IMR-90 (cell line): ENCODE measurements around the gene SREBF2. TPM values are rescaled to one million over a fixed set of nuclear protein-coding genes. Genes with fewer than 3 reads are reported as not detected.
A peak's percentile ranks its signal among the peaks of the same experiment; 100 is the strongest.

ENCODE experiments used
- ATAC-seq: fragments of 200-7000 bp; cut with Tn5 transposase; 2 replicates; pipeline ENCODE4 v1.9.1; 2020; ENCODE audit warnings: low read depth, mild to moderate bottlenecking, moderate library complexity
- BruUV-seq: library from RNA; stranded (reverse); fragments of 400-500 nt; replicated peaks from 2 replicates; lab custom pipeline; 2021; lab: Mats Ljungman, UMichigan
- CTCF ChIA-PET: fragments of 300-600 bp; formaldehyde crosslinking; extraction: SDS; loops from one replicate; lab custom pipeline; 2021; ENCODE audit warnings: antibody characterized with exemption; lab: Yijun Ruan, JAX
- POLR2A ChIA-PET: fragments of 300-600 bp; sonication (Branson Sonifier 250); formaldehyde crosslinking; loops from one replicate; lab custom pipeline; 2022; ENCODE audit warnings: antibody characterized with exemption; ENCODE audit not compliant: unreplicated experiment; lab: Charles Lee
- DNase-seq: peaks from one replicate; pipeline ENCODE4 v3.0.0; 2013
- H2AFZ ChIP-seq: replicated peaks from 2 replicates; pipeline ENCODE3; 2013; ENCODE audit warnings: low read length, mild to moderate bottlenecking; ENCODE audit not compliant: poor library complexity
- H2AK5ac ChIP-seq: 2 replicates; pipeline ENCODE4 v1.6.1; 2013; ENCODE audit warnings: low read depth, low read length, inconsistent platforms
- H2AK9ac ChIP-seq: replicated peaks from 2 replicates; pipeline ENCODE3; 2013; ENCODE audit warnings: mild to moderate bottlenecking, low read depth, low read length, moderate library complexity; ENCODE audit not compliant: poor library complexity
- H2BK120ac ChIP-seq: 2 replicates; pipeline ENCODE4 v1.6.1; 2013; ENCODE audit warnings: low read depth, low read length, inconsistent platforms
- H2BK15ac ChIP-seq: 3 replicates; pipeline ENCODE4 v1.6.1; 2013; ENCODE audit warnings: low read depth, low read length, inconsistent platforms
- H2BK20ac ChIP-seq: 2 replicates; pipeline ENCODE4 v1.6.1; 2013; ENCODE audit warnings: low read depth, mild to moderate bottlenecking, inconsistent platforms, low read length, moderate library complexity
- H2BK5ac ChIP-seq: 2 replicates; pipeline ENCODE4 v1.6.1; 2013; ENCODE audit warnings: mild to moderate bottlenecking, low read depth, low read length, inconsistent platforms; ENCODE audit not compliant: poor library complexity, severe bottlenecking
- H3K14ac ChIP-seq: replicated peaks from 2 replicates; pipeline ENCODE4 v1.6.1; 2013; ENCODE audit warnings: low read depth, low read length, inconsistent platforms
- H3K18ac ChIP-seq: 2 replicates; pipeline ENCODE4 v1.6.1; 2013; ENCODE audit warnings: low read depth, low read length, control low read depth
- H3K23ac ChIP-seq: 2 replicates; pipeline ENCODE4 v1.6.1; 2013; ENCODE audit warnings: low read depth, low read length, inconsistent platforms
- H3K27ac ChIP-seq: 2 replicates; pipeline ENCODE4 v1.5.1; 2013; ENCODE audit warnings: mild to moderate bottlenecking, control low read depth, low read length; ENCODE audit not compliant: insufficient read depth
- H3K27me3 ChIP-seq: 2 replicates; pipeline ENCODE4 v1.6.1; 2013; ENCODE audit warnings: low read length; ENCODE audit not compliant: control insufficient read depth, insufficient read depth
- H3K36me3 ChIP-seq: 2 replicates; pipeline ENCODE4 v1.6.1; 2013; ENCODE audit warnings: low read length, mixed read lengths; ENCODE audit not compliant: control insufficient read depth, insufficient read depth
- H3K4ac ChIP-seq: 2 replicates; pipeline ENCODE4 v1.6.1; 2013; ENCODE audit warnings: low read depth, low read length, inconsistent platforms
- H3K4me1 ChIP-seq: 2 replicates; pipeline ENCODE4 v1.6.1; 2013; ENCODE audit warnings: low read length, mixed read lengths; ENCODE audit not compliant: control insufficient read depth, insufficient read depth
- H3K4me2 ChIP-seq: 2 replicates; pipeline ENCODE4 v1.6.1; 2013; ENCODE audit warnings: low read depth, mild to moderate bottlenecking, control low read depth, low read length, moderate library complexity
- H3K4me3 ChIP-seq: 2 replicates; pipeline ENCODE4 v1.5.1; 2013; ENCODE audit warnings: low read depth, mild to moderate bottlenecking, control low read depth, low read length, moderate library complexity; ENCODE audit not compliant: insufficient read depth
- H3K56ac ChIP-seq: 2 replicates; pipeline ENCODE4 v1.6.1; 2013; ENCODE audit warnings: low read length, inconsistent platforms; ENCODE audit not compliant: insufficient read depth; ENCODE audit errors: extremely low read depth
- H3K79me1 ChIP-seq, 2 experiments: 2 replicates each; pipeline ENCODE4 v1.6.1; 2013; ENCODE audit warnings: low read length in 2 of 2, inconsistent platforms in 1 of 2, low read depth in 1 of 2
- H3K9ac ChIP-seq: 2 replicates; pipeline ENCODE4 v1.6.1; 2013; ENCODE audit warnings: low read depth, low read length, control low read depth
- H3K9me1 ChIP-seq: 2 replicates; pipeline ENCODE4 v1.6.1; 2013; ENCODE audit warnings: low read length, inconsistent platforms; ENCODE audit not compliant: insufficient read depth
- H3K9me3 ChIP-seq: 2 replicates; pipeline ENCODE4 v1.6.1; 2013; ENCODE audit warnings: low read length; ENCODE audit not compliant: control insufficient read depth, insufficient read depth
- H4K20me1 ChIP-seq: 2 replicates; pipeline ENCODE4 v1.6.1; 2013; ENCODE audit warnings: low read length, inconsistent platforms; ENCODE audit not compliant: insufficient read depth
- H4K5ac ChIP-seq: 2 replicates; pipeline ENCODE4 v1.6.1; 2013; ENCODE audit warnings: mild to moderate bottlenecking, low read depth, low read length, control low read depth
- H4K8ac ChIP-seq, 2 experiments: 2 replicates each; pipeline ENCODE4 v1.6.1; 2013; ENCODE audit warnings: low read depth in 2 of 2, low read length in 2 of 2, control low read depth in 1 of 2, inconsistent platforms in 1 of 2
- H4K91ac ChIP-seq: 2 replicates; pipeline ENCODE4 v1.6.1; 2013; ENCODE audit warnings: low read depth, low read length, inconsistent platforms; ENCODE audit not compliant: insufficient read depth
- BHLHE40 ChIP-seq: fragments of 150-350 bp; IDR thresholded peaks from 2 replicates; pipeline ENCODE4 v1.6.1; 2016; ENCODE audit warnings: mild to moderate bottlenecking, low read depth, low read length
- CEBPB ChIP-seq: IDR thresholded peaks from 2 replicates; pipeline ENCODE4 v1.6.1; 2012; ENCODE audit warnings: low read depth, low read length, improper control_type of control experiment
- CHD1 ChIP-seq: IDR thresholded peaks from 2 replicates; pipeline ENCODE4 v1.6.1; 2012; ENCODE audit warnings: low read depth, low read length, improper control_type of control experiment
- CTCF ChIP-seq: conservative IDR thresholded peaks from 2 replicates; pipeline ENCODE4 v1.5.1; 2012; ENCODE audit warnings: mild to moderate bottlenecking, low read depth, low read length, improper control_type of control experiment
- FOS ChIP-seq: fragments of 150-350 bp; IDR thresholded peaks from 2 replicates; pipeline ENCODE4 v1.6.1; 2016; ENCODE audit warnings: low read depth, low read length
- MAFK ChIP-seq: IDR thresholded peaks from 2 replicates; pipeline ENCODE4 v1.6.1; 2012; ENCODE audit warnings: low read depth, low read length, improper control_type of control experiment
- MAZ ChIP-seq: IDR thresholded peaks from 2 replicates; pipeline ENCODE4 v1.6.1; 2012; ENCODE audit warnings: low read depth, mild to moderate bottlenecking, low read length, improper control_type of control experiment, moderate library complexity, borderline replicate concordance
- NFE2L2 ChIP-seq: fragments of 150-350 bp; IDR thresholded peaks from 2 replicates; pipeline ENCODE4 v1.6.1; 2016; ENCODE audit warnings: low read depth, mild to moderate bottlenecking, low read length
- POLR2A ChIP-seq: IDR thresholded peaks from 2 replicates; pipeline ENCODE4 v1.6.1; 2012; ENCODE audit warnings: mild to moderate bottlenecking, low read depth, low read length
- RAD21 ChIP-seq: IDR thresholded peaks from 2 replicates; pipeline ENCODE4 v1.6.1; 2012; ENCODE audit warnings: low read length, improper control_type of control experiment
- RCOR1 ChIP-seq: IDR thresholded peaks from 2 replicates; pipeline ENCODE4 v1.6.1; 2012; ENCODE audit warnings: mild to moderate bottlenecking, low read length, improper control_type of control experiment; ENCODE audit not compliant: insufficient replicate concordance
- RFX5 ChIP-seq: IDR thresholded peaks from 2 replicates; pipeline ENCODE4 v1.8.0; 2012; ENCODE audit warnings: low read depth, mild to moderate bottlenecking, low read length, moderate library complexity
- SMC3 ChIP-seq: fragments of 150-350 bp; IDR thresholded peaks from 2 replicates; pipeline ENCODE4 v1.6.1; 2016; ENCODE audit warnings: low read depth, mild to moderate bottlenecking, antibody characterized with exemption, low read length, moderate library complexity
- WGBS, 2 experiments: methylation state at CpG; one replicate each; pipeline versions ENCODE4 v1.1.5 to v1.1.7; 2013; ENCODE audit warnings: missing lambda C conversion rate in 2 of 2; ENCODE audit not compliant: insufficient read length in 1 of 2; ENCODE audit errors: extremely low coverage in 2 of 2; 5-methylcytosine and 5-hydroxymethylcytosine counted together
- dilution Hi-C: fragments of 300-500 bp; cut with HindIII; formaldehyde crosslinking; loops from one replicate; pipeline ENCODE4 v1.14.3; 2018; ENCODE audit warnings: low sequenced_read_pairs; ENCODE audit not compliant: unreplicated experiment
- in situ Hi-C: fragments of 300-500 bp; cut with MboI; formaldehyde crosslinking; loops from 3 replicates; pipeline ENCODE4 v1.14.3; 2019; ENCODE audit warnings: low sequenced_read_pairs, inconsistent platforms, mixed read lengths
- intact Hi-C: fragments of 100-400 bp; cut with micrococcal nuclease; formaldehyde crosslinking; loops from 2 replicates; pipeline ENCODE4 v1.10.0; 2022
- polyA plus RNA-seq, 3 experiments: library from polyadenylated mRNA; depleted of rRNA; stranded (reverse); fragments of >200 nt; gene quantifications; 2 replicates each; pipeline ENCODE4 v1.2.3, GENCODE V29; 2012; ENCODE audit warnings: low replicate concordance in 1 of 3
- total RNA-seq: library from RNA; depleted of rRNA; stranded (reverse); fragments of >200 nt; gene quantifications from 2 replicates; pipeline ENCODE4 v1.2.3, GENCODE V29; 2012
- TF ChIP-seq, protein P1 (sequence below): fragments of 150-350 bp; IDR thresholded peaks from 2 replicates; pipeline ENCODE4 v1.6.1; 2016; ENCODE audit warnings: low read depth, mild to moderate bottlenecking, low read length, moderate library complexity, borderline replicate concordance
- TF ChIP-seq, protein P2 (sequence below): fragments of 150-350 bp; IDR thresholded peaks from 2 replicates; pipeline ENCODE4 v1.6.1; 2017; ENCODE audit warnings: mild to moderate bottlenecking, antibody characterized with exemption, low read length, low read depth

SREBF2 gene
- total and polyA plus RNA-seq, 2 of the 4 experiments (the other 2 are of a cell fraction): 8.1 to 47.4 TPM

- H3K4me3 ChIP-seq: no peak overlapping the region
- ChIA-PET POLR2A (no interaction called here), CTCF (no interaction called here)
- peaks cover 9% of the 10 kb centered on the region; the same call in 1 of the 2 replicates for H3K9me1 ChIP-seq
- ATAC-seq: peak; percentile 11; the same call in 1 of the 2 replicates
- no peak overlapping the region for H2BK15ac ChIP-seq
- no peak overlapping the region for H3K27ac ChIP-seq
- H3K27me3 ChIP-seq: no peaks in the 10 kb centered on the region
- H2AFZ ChIP-seq: no peak overlapping the region
- dilution Hi-C loops (no loop called here), intact Hi-C loops (no loop called here), in situ Hi-C loops (no loop called here)
- no peak overlapping the region for H3K23ac ChIP-seq
- 78% methylated on average over 1 of the region's 10 CpGs; no CpG with 5 or more reads in 1 of the 2 experiments for WGBS, 2 experiments
- H3K4ac ChIP-seq: no peak overlapping the region
- no peak overlapping the region for H3K4me2 ChIP-seq
- no peaks in the 10 kb centered on the region for H3K9me3 ChIP-seq
- H4K91ac ChIP-seq: no peak overlapping the region
- no peak overlapping the region for H2AK9ac ChIP-seq
- no peak overlapping the region for H2AK5ac ChIP-seq
- H4K8ac ChIP-seq: no peak overlapping the region
- no peaks in the 10 kb centered on the region for H4K20me1 ChIP-seq
- no peak overlapping the region for H2BK5ac ChIP-seq
- no peak for DNase-seq
- no peak overlapping the region for H3K18ac ChIP-seq
- H3K79me1 ChIP-seq: no peaks in the 10 kb centered on the region
- H4K5ac ChIP-seq: no peak overlapping the region
- H3K36me3 ChIP-seq: peaks cover 28% of the 10 kb centered on the region
- no peak overlapping the region for H2BK120ac ChIP-seq
- no peak overlapping the region for H3K14ac ChIP-seq
- TF ChIP-seq CHD1: no peak
- TF ChIP-seq SMC3: no peak
- no peak for TF ChIP-seq RAD21
- TF ChIP-seq CTCF: no peak
- TF ChIP-seq POLR2A: no peak
- TF ChIP-seq FOS: no peak
- TF ChIP-seq NFE2L2: no peak
- no peak for TF ChIP-seq CEBPB
- TF ChIP-seq, protein P1, sequence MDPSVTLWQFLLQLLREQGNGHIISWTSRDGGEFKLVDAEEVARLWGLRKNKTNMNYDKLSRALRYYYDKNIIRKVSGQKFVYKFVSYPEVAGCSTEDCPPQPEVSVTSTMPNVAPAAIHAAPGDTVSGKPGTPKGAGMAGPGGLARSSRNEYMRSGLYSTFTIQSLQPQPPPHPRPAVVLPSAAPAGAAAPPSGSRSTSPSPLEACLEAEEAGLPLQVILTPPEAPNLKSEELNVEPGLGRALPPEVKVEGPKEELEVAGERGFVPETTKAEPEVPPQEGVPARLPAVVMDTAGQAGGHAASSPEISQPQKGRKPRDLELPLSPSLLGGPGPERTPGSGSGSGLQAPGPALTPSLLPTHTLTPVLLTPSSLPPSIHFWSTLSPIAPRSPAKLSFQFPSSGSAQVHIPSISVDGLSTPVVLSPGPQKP: no peak
- no peak for TF ChIP-seq RCOR1
- TF ChIP-seq BHLHE40: no peak
- no peak for TF ChIP-seq MAFK
- TF ChIP-seq, protein P2, sequence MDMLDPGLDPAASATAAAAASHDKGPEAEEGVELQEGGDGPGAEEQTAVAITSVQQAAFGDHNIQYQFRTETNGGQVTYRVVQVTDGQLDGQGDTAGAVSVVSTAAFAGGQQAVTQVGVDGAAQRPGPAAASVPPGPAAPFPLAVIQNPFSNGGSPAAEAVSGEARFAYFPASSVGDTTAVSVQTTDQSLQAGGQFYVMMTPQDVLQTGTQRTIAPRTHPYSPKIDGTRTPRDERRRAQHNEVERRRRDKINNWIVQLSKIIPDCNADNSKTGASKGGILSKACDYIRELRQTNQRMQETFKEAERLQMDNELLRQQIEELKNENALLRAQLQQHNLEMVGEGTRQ: no peak
- no peak for TF ChIP-seq MAZ
- TF ChIP-seq RFX5: no peak
- BruUV-seq: no TSS peak
- no peak overlapping the region for H3K56ac ChIP-seq
- H3K9ac ChIP-seq: no peak overlapping the region
- H3K4me1 ChIP-seq: peaks cover 5% of the 10 kb centered on the region
- H2BK20ac ChIP-seq: no peak overlapping the region
Measured at GRCh38 chr22:41875531-41876270, 42.8 kb downstream of the SREBF2 start.
